ENCODE measurements around the gene PPP5C. TPM values are rescaled to one million over a fixed set of nuclear protein-coding genes. Genes with fewer than 3 reads are reported as not detected.

The PPP5C gene
- total and polyA plus RNA-seq, 2 of the 8 experiments (the other 6 are each of a cell fraction or from before 2014, with no cell fraction given) = 112 to 156 TPM

DNA sequence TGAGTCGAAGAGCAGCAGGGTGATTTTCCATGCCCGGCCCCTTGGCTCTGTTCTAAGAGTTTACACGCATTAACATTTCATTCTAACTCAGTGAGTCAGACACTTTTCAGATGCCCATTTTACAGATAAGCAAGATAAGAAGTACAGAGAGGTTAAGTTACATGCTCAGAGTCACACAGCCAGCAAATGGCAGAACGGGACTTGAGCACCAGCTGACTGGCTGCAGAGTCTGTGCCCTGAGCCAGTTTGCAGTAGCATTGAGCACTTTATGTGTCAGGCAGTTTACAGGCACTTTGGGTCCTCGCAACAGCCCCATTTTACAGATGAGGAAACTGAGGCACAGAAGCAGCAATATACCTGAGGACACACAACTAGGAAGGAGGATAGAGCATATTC is 47.5 kb downstream of the PPP5C start:
- POLR2A ChIA-PET (ENCODE audit: partially characterized antibody) = interaction anchor here (1.1 to 3.2 kb wide), 4 partner anchors 9 to 116 kb away, joined by 3 to 15 read pairs (median 4); no protein-coding TSS in a partner anchor
- Histone ChIP-seq H3K79me2 (ENCODE audit: control insufficient read depth in 1 of 2, insufficient read depth in 2 of 2, low read length in 2 of 2) (no peaks in the 10 kb centered on the region), H2AFZ (ENCODE audit: low read length) (no peak overlapping the region), H3K4me2 (ENCODE audit: insufficient read depth in 1 of 2, low read depth in 2 of 2, low read length in 2 of 2) (no peak overlapping the region), H3K9ac (replicated peaks in 1 of 4; ENCODE audit: extremely low read depth in 1 of 4, low read depth in 3 of 4, low read length in 3 of 4) (no peak overlapping the region), H3K56ac (replicated peaks; ENCODE audit: insufficient read length, low read depth, low read length) (no peak overlapping the region), H2AK5ac (ENCODE audit: low read depth, low read length) (no peak overlapping the region), H3K36me3 (ENCODE audit: control insufficient read depth in 2 of 4, insufficient read depth in 4 of 4, low read length in 3 of 4) (peaks cover 0 to 27% (median 17%) of the 10 kb centered on the region in 4 experiments; a peak in 6 of 8 replicates), H3K4me1 (replicated peaks in 1 of 4; ENCODE audit: control insufficient read depth in 3 of 4, insufficient read depth in 4 of 4, low read length in 3 of 4) (no peaks in the 10 kb centered on the region; a peak in 2 of 7 replicates), H3K23me2 (ENCODE audit: low read depth, low read length) (no peaks in the 10 kb centered on the region), H2BK20ac (ENCODE audit: low read length) (no peak overlapping the region), H3K4ac (replicated peaks; ENCODE audit: insufficient read length, low read depth, low read length) (no peak overlapping the region), H3K23ac (ENCODE audit: insufficient read length) (no peak overlapping the region), H3K9me3 (ENCODE audit: insufficient read depth in 2 of 2, low read depth in 1 of 2, low read length in 1 of 2) (no peaks in the 10 kb centered on the region), H3K4me3 (ENCODE audit: extremely low read depth in 1 of 4, insufficient read depth in 2 of 4, low read depth in 3 of 4, low read length in 4 of 4) (no peak overlapping the region), H4K8ac (ENCODE audit: extremely low read depth, insufficient read depth, low read length) (no peak overlapping the region), H3K18ac (ENCODE audit: extremely low read depth, low read length) (no peak overlapping the region), H2BK12ac (ENCODE audit: low read depth, low read length) (no peak overlapping the region), H4K5ac (ENCODE audit: insufficient read length, low read depth, low read length) (no peak overlapping the region), H2BK120ac (replicated peaks; ENCODE audit: low read depth, low read length) (no peak overlapping the region), H2BK5ac (ENCODE audit: low read depth, low read length) (no peak overlapping the region), H2BK15ac (ENCODE audit: low read length) (no peak overlapping the region), H3K27ac (ENCODE audit: low read depth, low read length) (no peak overlapping the region), H3K27me3 (replicated peaks in 1 of 4; ENCODE audit: control insufficient read depth in 3 of 4, extremely low read depth in 1 of 4, insufficient read depth in 3 of 4, low read length in 3 of 4) (no peaks in the 10 kb centered on the region), H4K91ac (replicated peaks; ENCODE audit: insufficient read length, low read length) (no peak overlapping the region), H3K79me1 (ENCODE audit: low read depth, low read length) (no peaks in the 10 kb centered on the region), H4K20me1 (replicated peaks in 1 of 2; ENCODE audit: control insufficient read depth in 1 of 2, insufficient read depth in 2 of 2, low read length in 2 of 2) (peaks cover 0 to 3% of the 10 kb centered on the region in 2 experiments), H3K14ac (ENCODE audit: insufficient read length) (no peak overlapping the region)
- 87% methylated on average over 5 of the region's 5 CpGs; no CpG with 5 or more reads in 1 of the 2 experiments for WGBS, 2 experiments (ENCODE audit: extremely low coverage in 1 of 2, insufficient coverage in 1 of 2, insufficient read length in 1 of 2, insufficient replicate concordance in 2 of 2, low coverage in 1 of 2, low lambda C conversion rate in 2 of 2, missing lambda C conversion rate in 1 of 2)
- no peak for FAIRE-seq
- DNase-seq (ENCODE audit: low read depth in 1 of 2, low spot score in 2 of 2) = no peak
- CTCF ChIA-PET (ENCODE audit: partially characterized antibody) = interaction anchor here (0.9 to 15.2 kb wide), 21 partner anchors 9 to 316 kb away, joined by 3 to 254 read pairs (median 8); no protein-coding TSS in a partner anchor
- TF ChIP-seq YY1 (IDR thresholded peaks at IDR 0.05; ENCODE audit: low read depth, low read length) (no peak), KDM1A (IDR thresholded peaks at IDR 0.05; ENCODE audit: borderline replicate concordance, low read length) (peak; percentile 87; the same call in 1 of the 2 replicates), GABPA (IDR thresholded peaks at IDR 0.05; ENCODE audit: borderline replicate concordance, insufficient read depth, low read length) (no peak), HDAC2 (IDR thresholded peaks at IDR 0.05; ENCODE audit: borderline replicate concordance in 1 of 2, low read depth in 2 of 2, low read length in 2 of 2) (0 out of 4 replicates have a peak, but pooled peaks of 1 of the 2 experiments have one; percentile 35)

Measured in H1 (cell line).